HG03342 (cell line): ENCODE data around the gene DAAM2.

ENCODE experiments used
- ATAC-seq: cut with Tn5 transposase; IDR thresholded peaks from one replicate; pipeline ENCODE4 v1.9.1; 2021; ENCODE audit warnings: mild to moderate bottlenecking, moderate library complexity; ENCODE audit not compliant: unreplicated experiment

DAAM2 gene

GRCh38 chr6:39881851-39882530 lies 89.8 kb downstream of the DAAM2 start:
- ATAC-seq: no peak

GRCh38 chr6:39882531-39882899 lies 90.3 kb downstream of the DAAM2 start:
- no peak for ATAC-seq

GRCh38 chr6:39884696-39885095 lies 92.5 kb downstream of the DAAM2 start:
- ATAC-seq: no peak

- ATAC-seq: no peak
Observed at GRCh38 chr6:39885691-39886090, 93.5 kb downstream of the DAAM2 start.

- no peak for ATAC-seq
Observed at GRCh38 chr6:39886871-39887270, 94.7 kb downstream of the DAAM2 start.

GRCh38 chr6:39887692-39888450 lies 95.7 kb downstream of the DAAM2 start:
- no peak for ATAC-seq

- ATAC-seq: no peak
Observed at GRCh38 chr6:39889229-39889628, 97.1 kb downstream of the DAAM2 start.

- no peak for ATAC-seq
Observed at GRCh38 chr6:39891353-39891752, 99.2 kb downstream of the DAAM2 start.

- ATAC-seq: no peak
Observed at GRCh38 chr6:39891976-39892375, 99.8 kb downstream of the DAAM2 start.

GRCh38 chr6:39892490-39893129 lies 100.4 kb downstream of the DAAM2 start:
- no peak for ATAC-seq

GRCh38 chr6:39893286-39893685 lies 101.1 kb downstream of the DAAM2 start:
- no peak for ATAC-seq

GRCh38 chr6:39896701-39897100 lies 104.5 kb downstream of the DAAM2 start:
- ATAC-seq: no peak

GRCh38 chr6:39897698-39898097 lies 105.5 kb downstream of the DAAM2 start:
- ATAC-seq: no peak

- ATAC-seq: no peak
Observed at GRCh38 chr6:39898625-39899024, 106.4 kb downstream of the DAAM2 start.

GRCh38 chr6:39899554-39900295 lies 107.5 kb downstream of the DAAM2 start:
- no peak for ATAC-seq

GRCh38 chr6:39901116-39901655 lies 109.0 kb downstream of the DAAM2 start:
- ATAC-seq: no peak

- ATAC-seq: no peak
Observed at GRCh38 chr6:39901670-39902069, 109.5 kb downstream of the DAAM2 start.

GRCh38 chr6:39902136-39902535 lies 110.0 kb downstream of the DAAM2 start:
- ATAC-seq: no peak

- no peak for ATAC-seq
Observed at GRCh38 chr6:39902786-39903465, 110.8 kb downstream of the DAAM2 start.

- ATAC-seq: no peak
Observed at GRCh38 chr6:39903656-39904055, 111.5 kb downstream of the DAAM2 start.
